ENCODE data around the gene ZNF480.
"Not testable (repeated sequence)": the region's sequence is repeated elsewhere in the genome, so short reads cannot be mapped to it uniquely, and the experiment has no call there.

Gene ZNF480

GRCh38 chr19:52336791-52337381, 39.9 kb downstream of the ZNF480 start:
- DNase-seq (ENCODE audit: low read depth, low spot score), result no peak

GRCh38 chr19:52339022-52339421, 42.1 kb downstream of the ZNF480 start:
- DNase-seq (ENCODE audit: low read depth, low spot score), result not testable (repeated sequence)

GRCh38 chr19:52343548-52343947, 46.6 kb downstream of the ZNF480 start:
- no peak for DNase-seq (ENCODE audit: low read depth, low spot score)

GRCh38 chr19:52345162-52345561, 48.2 kb downstream of the ZNF480 start:
- no peak for DNase-seq (ENCODE audit: low read depth, low spot score)

GRCh38 chr19:52351512-52351911, 54.5 kb downstream of the ZNF480 start:
- DNase-seq (ENCODE audit: low read depth, low spot score), result no peak

- no peak for DNase-seq (ENCODE audit: low read depth, low spot score)
These were observed 69.5 kb downstream of the ZNF480 start for GRCh38 chr19:52366414-52366824.

- peak; percentile 69 for DNase-seq (ENCODE audit: low read depth, low spot score)
These were observed 72.8 kb downstream of the ZNF480 start, which contains the start of gene ZNF880 for GRCh38 chr19:52369559-52370340. Gene ZNF880, plus strand, starts transcription at chr19:52369923. Its CDS starts 43 bp downstream, at chr19:52369966.

GRCh38 chr19:52370341-52370710, 73.4 kb downstream of the ZNF480 start:
- no peak for DNase-seq (ENCODE audit: low read depth, low spot score)

Measured in smooth muscle cell of the brain vasculature (primary cell).